ENCODE data around the gene PLA2G4C. TPM values are rescaled to one million over a fixed set of nuclear protein-coding genes. Genes with fewer than 3 reads are reported as not detected.

Gene PLA2G4C
- total RNA-seq, 1 donor from 2014 or later: 110 TPM

DNA sequence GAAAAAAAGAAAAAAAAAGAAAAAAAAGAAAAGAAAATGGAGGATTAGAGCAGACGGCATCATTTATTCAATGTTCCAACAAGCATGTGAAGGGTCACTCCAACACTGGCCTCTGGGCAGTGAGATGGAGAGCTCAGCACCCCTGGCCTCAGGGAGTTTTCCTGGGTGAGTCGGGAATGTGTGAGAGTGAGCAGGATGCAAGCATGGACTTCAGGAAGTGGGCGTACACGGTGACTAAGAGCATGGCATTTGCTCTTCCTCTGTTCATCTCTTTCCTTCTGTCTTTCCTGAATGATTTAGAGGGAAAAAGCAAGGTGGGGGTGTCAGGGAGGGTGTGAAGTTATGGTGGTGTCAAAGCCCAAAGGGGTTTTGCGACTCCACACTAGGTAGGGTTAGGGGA lies 66.1 kb downstream of the PLA2G4C start:
- TF ChIP-seq, protein P1, sequence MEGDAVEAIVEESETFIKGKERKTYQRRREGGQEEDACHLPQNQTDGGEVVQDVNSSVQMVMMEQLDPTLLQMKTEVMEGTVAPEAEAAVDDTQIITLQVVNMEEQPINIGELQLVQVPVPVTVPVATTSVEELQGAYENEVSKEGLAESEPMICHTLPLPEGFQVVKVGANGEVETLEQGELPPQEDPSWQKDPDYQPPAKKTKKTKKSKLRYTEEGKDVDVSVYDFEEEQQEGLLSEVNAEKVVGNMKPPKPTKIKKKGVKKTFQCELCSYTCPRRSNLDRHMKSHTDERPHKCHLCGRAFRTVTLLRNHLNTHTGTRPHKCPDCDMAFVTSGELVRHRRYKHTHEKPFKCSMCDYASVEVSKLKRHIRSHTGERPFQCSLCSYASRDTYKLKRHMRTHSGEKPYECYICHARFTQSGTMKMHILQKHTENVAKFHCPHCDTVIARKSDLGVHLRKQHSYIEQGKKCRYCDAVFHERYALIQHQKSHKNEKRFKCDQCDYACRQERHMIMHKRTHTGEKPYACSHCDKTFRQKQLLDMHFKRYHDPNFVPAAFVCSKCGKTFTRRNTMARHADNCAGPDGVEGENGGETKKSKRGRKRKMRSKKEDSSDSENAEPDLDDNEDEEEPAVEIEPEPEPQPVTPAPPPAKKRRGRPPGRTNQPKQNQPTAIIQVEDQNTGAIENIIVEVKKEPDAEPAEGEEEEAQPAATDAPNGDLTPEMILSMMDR (IDR thresholded peaks at IDR 0.05): no peak
- H3K27ac ChIP-seq: no peak overlapping the region
- H3K36me3 ChIP-seq: peaks cover 0 to 22% of the 10 kb centered on the region in 2 donors
- DNase-seq (ENCODE audit: low spot score in 2 of 2): no peak
- no peaks in the 10 kb centered on the region for H3K27me3 ChIP-seq
- H3K9me3 ChIP-seq: no peaks in the 10 kb centered on the region
- no peak overlapping the region for H3K4me3 ChIP-seq
- no peaks in the 10 kb centered on the region for H3K4me1 ChIP-seq
- intact Hi-C loops (cut with DNase I): no loop called here

DNA sequence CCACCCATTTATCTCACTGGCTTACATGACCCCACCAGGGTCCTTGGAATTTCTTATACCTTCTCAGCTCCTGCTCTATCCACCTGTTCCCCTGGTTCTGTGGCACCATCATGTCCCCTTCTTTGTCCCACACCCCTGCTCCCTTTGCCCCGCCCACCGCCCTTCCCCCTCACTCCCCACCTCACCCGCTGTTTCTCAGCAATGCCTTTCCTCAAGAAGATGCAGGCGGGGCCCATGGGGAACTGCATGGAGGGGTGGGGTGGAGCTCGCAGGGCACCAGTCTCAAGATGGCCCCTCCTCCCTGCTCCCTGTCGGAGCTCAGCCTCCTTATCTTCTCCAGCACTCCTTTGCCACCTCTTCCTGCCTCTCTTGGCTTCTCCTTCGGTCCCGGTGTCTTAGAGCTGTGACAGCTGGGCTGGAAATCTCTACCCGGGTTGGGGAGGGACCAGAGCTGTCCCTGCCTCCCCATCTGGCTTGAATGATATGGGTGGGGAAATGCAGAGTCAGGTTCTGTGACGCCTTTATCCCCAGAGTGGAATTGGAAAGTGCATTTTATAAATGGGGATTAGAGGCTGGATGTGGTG lies 66.8 kb downstream of the PLA2G4C start, which contains the start of gene CABP5:
CABP5 (minus strand) TSS at position 405 of the 584 bp plus-strand sequence; CDS start at position 248, 157 bp downstream.
- no peak within 1 kb of the TSS for H3K27ac ChIP-seq
- H3K36me3 ChIP-seq: peaks cover 0 to 14% of the 10 kb centered on the region in 2 donors
- H3K9me3 ChIP-seq: no peaks in the 10 kb centered on the region
- DNase-seq (ENCODE audit: low spot score in 2 of 2): no peak
- H3K27me3 ChIP-seq: no peaks in the 10 kb centered on the region
- intact Hi-C loops (cut with DNase I): no loop called here
- TF ChIP-seq, protein P1 (IDR thresholded peaks at IDR 0.05): no peak
- no peaks in the 10 kb centered on the region for H3K4me1 ChIP-seq
- no peak within 1 kb of the TSS for H3K4me3 ChIP-seq

DNA sequence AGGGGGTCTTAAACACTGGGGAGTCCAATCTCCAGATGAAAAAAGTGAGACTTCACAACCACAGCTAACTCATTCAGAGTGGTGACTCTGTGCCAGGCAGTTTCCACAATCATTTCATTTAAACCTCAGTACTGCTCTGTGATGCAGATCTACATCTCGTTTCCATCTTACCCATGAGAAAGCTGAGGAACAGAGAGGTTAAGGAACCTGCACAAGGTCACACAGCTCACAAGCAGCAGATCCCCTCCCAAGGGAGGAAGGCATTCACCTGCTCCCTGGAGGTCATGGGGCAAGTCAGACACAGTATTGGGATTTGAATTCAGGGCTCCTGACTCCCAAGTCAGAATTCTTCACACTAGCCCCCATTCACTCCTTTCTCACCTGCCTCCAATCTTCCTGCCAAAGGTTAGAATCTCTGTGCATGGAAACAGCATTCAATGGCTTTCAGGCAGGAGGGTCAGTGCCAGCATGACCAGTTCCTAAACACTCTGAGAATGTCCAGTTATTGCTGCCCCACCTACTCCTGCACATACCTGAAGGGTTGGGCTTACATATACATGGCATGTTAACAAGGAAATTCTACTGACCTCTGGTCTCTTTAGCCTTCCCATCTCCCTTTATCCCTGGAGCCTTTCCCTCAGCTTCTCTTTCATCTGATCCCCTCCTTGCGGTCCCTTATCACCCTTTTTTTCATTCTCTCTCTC lies 68.6 kb downstream of the PLA2G4C start:
- Histone ChIP-seq H3K36me3 (no peaks in the 10 kb centered on the region), H3K27ac (no peak overlapping the region), H3K4me3 (no peak overlapping the region), H3K9me3 (peaks cover 2 to 3% of the 10 kb centered on the region in 2 donors), H3K27me3 (no peaks in the 10 kb centered on the region), H3K4me1 (no peaks in the 10 kb centered on the region)
- TF ChIP-seq, protein P1 (IDR thresholded peaks at IDR 0.05): no peak
- intact Hi-C loops (cut with DNase I): no loop called here
- no peak for DNase-seq (ENCODE audit: low spot score in 2 of 2)

DNA sequence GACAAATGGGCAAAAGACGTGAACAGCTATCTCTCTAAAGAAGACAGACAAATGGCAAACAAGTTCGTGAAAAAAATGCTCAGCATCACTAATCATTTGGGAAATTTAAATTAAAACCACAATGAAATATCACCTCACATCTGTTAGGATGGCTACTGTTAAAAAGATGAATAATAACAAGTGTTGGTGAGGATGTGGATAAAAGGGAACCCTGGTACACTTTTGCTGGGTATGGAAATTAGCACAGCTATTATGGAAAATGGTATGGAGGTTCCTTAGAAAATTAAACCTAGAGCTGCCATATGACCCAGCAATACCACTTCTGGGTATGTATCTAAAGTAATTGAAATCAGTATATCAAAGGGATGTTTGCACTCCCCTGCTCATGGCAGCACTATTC lies 73.9 kb downstream of the PLA2G4C start:
- no peaks in the 10 kb centered on the region for H3K36me3 ChIP-seq
- intact Hi-C loops (cut with DNase I): no loop called here
- no peaks in the 10 kb centered on the region for H3K27me3 ChIP-seq
- peaks cover 3 to 9% of the 10 kb centered on the region in 2 donors for H3K9me3 ChIP-seq
- TF ChIP-seq, protein P1 (IDR thresholded peaks at IDR 0.05): no peak
- no peaks in the 10 kb centered on the region for H3K4me1 ChIP-seq
- no peak overlapping the region for H3K4me3 ChIP-seq
- DNase-seq (ENCODE audit: low spot score in 2 of 2): no peak
- no peak overlapping the region for H3K27ac ChIP-seq

DNA sequence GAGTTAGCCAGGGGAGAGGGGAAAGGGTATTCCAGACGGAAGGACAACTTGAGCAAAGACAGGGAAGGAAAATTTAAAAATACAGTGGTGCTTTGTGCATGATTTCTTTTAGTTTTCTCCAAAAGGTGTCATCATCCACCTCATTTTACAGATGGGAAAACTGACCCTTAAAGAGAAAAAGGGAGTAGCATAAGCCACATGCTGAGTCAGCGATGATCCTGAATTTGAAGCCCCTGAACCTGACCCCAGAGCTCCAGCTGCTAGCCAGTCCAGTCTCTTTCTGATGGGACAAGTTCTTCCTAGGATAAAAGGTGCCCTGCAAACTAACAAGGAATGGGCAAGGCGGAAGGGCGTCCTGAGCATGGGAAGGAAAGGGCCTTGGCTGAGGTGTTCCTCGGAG lies 77.0 kb downstream of the PLA2G4C start:
- DNase-seq (ENCODE audit: low spot score in 2 of 2): no peak
- Histone ChIP-seq H3K4me3 (no peak overlapping the region), H3K36me3 (no peaks in the 10 kb centered on the region), H3K9me3 (peaks cover 3 to 9% of the 10 kb centered on the region in 2 donors), H3K27me3 (no peaks in the 10 kb centered on the region), H3K27ac (no peak overlapping the region), H3K4me1 (no peaks in the 10 kb centered on the region)
- intact Hi-C loops (cut with DNase I): no loop called here
- TF ChIP-seq, protein P1 (IDR thresholded peaks at IDR 0.05): no peak

All from ascending aorta (tissue), 2 donors.